ENCODE data around the gene CASZ1. TPM values are rescaled to one million over a fixed set of nuclear protein-coding genes. Genes with fewer than 3 reads are reported as not detected.

The CASZ1 gene
- total RNA-seq, 1 experiment from 2014 or later: 27.8 TPM

DNA sequence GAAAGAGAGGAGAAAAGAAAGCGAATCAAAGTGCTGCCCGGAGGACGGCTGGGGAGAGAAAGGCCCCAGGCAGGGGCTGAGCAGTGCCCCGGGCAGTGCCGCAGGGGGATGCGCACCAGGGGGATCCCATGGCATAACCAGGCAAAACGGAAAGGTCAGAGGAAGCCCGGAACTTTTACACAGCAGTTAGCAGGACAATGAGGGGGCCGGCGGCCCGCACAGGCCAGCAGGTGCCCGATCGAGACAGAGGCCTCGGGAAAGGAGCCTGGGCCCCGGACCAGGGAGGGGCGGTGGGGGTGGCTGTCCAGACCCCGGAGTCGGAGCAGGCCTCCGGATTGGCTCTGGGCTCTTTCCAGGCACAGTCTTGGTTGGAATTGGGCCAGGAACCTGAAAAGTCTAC lies 86.8 kb downstream of the CASZ1 start:
- in situ Hi-C loops (cut with HindIII; ENCODE audit: low pct_unique_long_range_greater_than_20kb, low sequenced_read_pairs) (no loop called here), intact Hi-C loops (cut with micrococcal nuclease; ENCODE audit: unreplicated experiment) (no loop called here)
- no peak for TF ChIP-seq POLR2AphosphoS5 (IDR thresholded peaks at IDR 0.05; ENCODE audit: low read depth, low read length)
- TF ChIP-seq, protein P1, sequence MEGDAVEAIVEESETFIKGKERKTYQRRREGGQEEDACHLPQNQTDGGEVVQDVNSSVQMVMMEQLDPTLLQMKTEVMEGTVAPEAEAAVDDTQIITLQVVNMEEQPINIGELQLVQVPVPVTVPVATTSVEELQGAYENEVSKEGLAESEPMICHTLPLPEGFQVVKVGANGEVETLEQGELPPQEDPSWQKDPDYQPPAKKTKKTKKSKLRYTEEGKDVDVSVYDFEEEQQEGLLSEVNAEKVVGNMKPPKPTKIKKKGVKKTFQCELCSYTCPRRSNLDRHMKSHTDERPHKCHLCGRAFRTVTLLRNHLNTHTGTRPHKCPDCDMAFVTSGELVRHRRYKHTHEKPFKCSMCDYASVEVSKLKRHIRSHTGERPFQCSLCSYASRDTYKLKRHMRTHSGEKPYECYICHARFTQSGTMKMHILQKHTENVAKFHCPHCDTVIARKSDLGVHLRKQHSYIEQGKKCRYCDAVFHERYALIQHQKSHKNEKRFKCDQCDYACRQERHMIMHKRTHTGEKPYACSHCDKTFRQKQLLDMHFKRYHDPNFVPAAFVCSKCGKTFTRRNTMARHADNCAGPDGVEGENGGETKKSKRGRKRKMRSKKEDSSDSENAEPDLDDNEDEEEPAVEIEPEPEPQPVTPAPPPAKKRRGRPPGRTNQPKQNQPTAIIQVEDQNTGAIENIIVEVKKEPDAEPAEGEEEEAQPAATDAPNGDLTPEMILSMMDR (IDR thresholded peaks at IDR 0.05): no peak
- TF ChIP-seq SIN3A (IDR thresholded peaks at IDR 0.05; ENCODE audit: borderline replicate concordance, insufficient read depth, low read depth, low read length): no peak
- TF ChIP-seq TCF7L2 (IDR thresholded peaks at IDR 0.05; ENCODE audit: low read depth, low read length): no peak
- TF ChIP-seq, protein P2, sequence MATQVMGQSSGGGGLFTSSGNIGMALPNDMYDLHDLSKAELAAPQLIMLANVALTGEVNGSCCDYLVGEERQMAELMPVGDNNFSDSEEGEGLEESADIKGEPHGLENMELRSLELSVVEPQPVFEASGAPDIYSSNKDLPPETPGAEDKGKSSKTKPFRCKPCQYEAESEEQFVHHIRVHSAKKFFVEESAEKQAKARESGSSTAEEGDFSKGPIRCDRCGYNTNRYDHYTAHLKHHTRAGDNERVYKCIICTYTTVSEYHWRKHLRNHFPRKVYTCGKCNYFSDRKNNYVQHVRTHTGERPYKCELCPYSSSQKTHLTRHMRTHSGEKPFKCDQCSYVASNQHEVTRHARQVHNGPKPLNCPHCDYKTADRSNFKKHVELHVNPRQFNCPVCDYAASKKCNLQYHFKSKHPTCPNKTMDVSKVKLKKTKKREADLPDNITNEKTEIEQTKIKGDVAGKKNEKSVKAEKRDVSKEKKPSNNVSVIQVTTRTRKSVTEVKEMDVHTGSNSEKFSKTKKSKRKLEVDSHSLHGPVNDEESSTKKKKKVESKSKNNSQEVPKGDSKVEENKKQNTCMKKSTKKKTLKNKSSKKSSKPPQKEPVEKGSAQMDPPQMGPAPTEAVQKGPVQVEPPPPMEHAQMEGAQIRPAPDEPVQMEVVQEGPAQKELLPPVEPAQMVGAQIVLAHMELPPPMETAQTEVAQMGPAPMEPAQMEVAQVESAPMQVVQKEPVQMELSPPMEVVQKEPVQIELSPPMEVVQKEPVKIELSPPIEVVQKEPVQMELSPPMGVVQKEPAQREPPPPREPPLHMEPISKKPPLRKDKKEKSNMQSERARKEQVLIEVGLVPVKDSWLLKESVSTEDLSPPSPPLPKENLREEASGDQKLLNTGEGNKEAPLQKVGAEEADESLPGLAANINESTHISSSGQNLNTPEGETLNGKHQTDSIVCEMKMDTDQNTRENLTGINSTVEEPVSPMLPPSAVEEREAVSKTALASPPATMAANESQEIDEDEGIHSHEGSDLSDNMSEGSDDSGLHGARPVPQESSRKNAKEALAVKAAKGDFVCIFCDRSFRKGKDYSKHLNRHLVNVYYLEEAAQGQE (IDR thresholded peaks at IDR 0.05; ENCODE audit: insufficient read depth in 1 of 2, low read depth in 2 of 2, low read length in 1 of 2): no peak
- no peaks in the 10 kb centered on the region for H3K9me3 ChIP-seq (ENCODE audit: control insufficient read depth, insufficient read depth, low read depth, low read length)
- BruUV-seq (replicated peaks): no TSS peak
- no peak overlapping the region for H3K27ac ChIP-seq (ENCODE audit: low read length)
- H3K27me3 ChIP-seq (ENCODE audit: control insufficient read depth, insufficient read depth, low read length): no peaks in the 10 kb centered on the region
- ChIA-PET POLR2A (no interaction called here), CTCF (no interaction called here)
- DNase-seq (ENCODE audit: low read depth, low spot score) (no peak), ATAC-seq (no peak)
- no peaks in the 10 kb centered on the region for H3K36me3 ChIP-seq (ENCODE audit: control insufficient read depth, insufficient read depth, low read length)
- peaks cover under 1% of the 10 kb centered on the region; the same call in 1 of the 2 replicates for H3K4me1 ChIP-seq (ENCODE audit: control insufficient read depth, insufficient read depth, low read length)
- H3K4me3 ChIP-seq (ENCODE audit: low read depth in 2 of 2, low read length in 2 of 2): no peak overlapping the region

GRCh38 chr1:10709165-10709564 lies 87.3 kb downstream of the CASZ1 start:
- no TSS peak for BruUV-seq (replicated peaks)
- TF ChIP-seq, protein P1 (IDR thresholded peaks at IDR 0.05): no peak
- TF ChIP-seq, protein P2 (IDR thresholded peaks at IDR 0.05; ENCODE audit: insufficient read depth in 1 of 2, low read depth in 2 of 2, low read length in 1 of 2): no peak
- no peak for TF ChIP-seq SIN3A (IDR thresholded peaks at IDR 0.05; ENCODE audit: borderline replicate concordance, insufficient read depth, low read depth, low read length)
- no peak for TF ChIP-seq POLR2AphosphoS5 (IDR thresholded peaks at IDR 0.05; ENCODE audit: low read depth, low read length)
- no peak for TF ChIP-seq TCF7L2 (IDR thresholded peaks at IDR 0.05; ENCODE audit: low read depth, low read length)
- ChIA-PET POLR2A (interaction anchor here (0.6 kb wide), 1 partner anchor 14 kb away, joined by 3 read pairs; no protein-coding TSS in a partner anchor), CTCF (no interaction called here)
- Histone ChIP-seq H3K36me3 (ENCODE audit: control insufficient read depth, insufficient read depth, low read length) (no peaks in the 10 kb centered on the region), H3K27me3 (ENCODE audit: control insufficient read depth, insufficient read depth, low read length) (no peaks in the 10 kb centered on the region), H3K27ac (ENCODE audit: low read length) (no peak overlapping the region), H3K4me1 (ENCODE audit: control insufficient read depth, insufficient read depth, low read length) (no peaks in the 10 kb centered on the region; the same call in 1 of the 2 replicates), H3K4me3 (ENCODE audit: low read depth in 2 of 2, low read length in 2 of 2) (no peak overlapping the region), H3K9me3 (ENCODE audit: control insufficient read depth, insufficient read depth, low read depth, low read length) (no peaks in the 10 kb centered on the region)
- ATAC-seq (no peak), DNase-seq (ENCODE audit: low read depth, low spot score) (no peak)
- intact Hi-C loops (cut with micrococcal nuclease; ENCODE audit: unreplicated experiment) (no loop called here), in situ Hi-C loops (cut with HindIII; ENCODE audit: low pct_unique_long_range_greater_than_20kb, low sequenced_read_pairs) (no loop called here)

Data from Panc1 (cell line).